ENCODE data around the gene MAML2.

- TF ChIP-seq CTCF (IDR thresholded peaks at IDR 0.05) (no peak), POLR2A (IDR thresholded peaks at IDR 0.05) (no peak)
Observed at GRCh38 chr11:96103102-96103501, 239.9 kb downstream of the MAML2 start.
